A673 (cell line): ENCODE results near the gene DGKH. TPM values are rescaled to one million over a fixed set of nuclear protein-coding genes. Genes with fewer than 3 reads are reported as not detected.

ENCODE experiments used
- BruUV-seq: library from RNA; stranded (reverse); fragments of 400-500 nt; replicated peaks from 2 replicates; lab custom pipeline; 2021; lab: Mats Ljungman, UMichigan
- CTCF ChIA-PET: fragments of 300-600 bp; sonication (Branson Sonifier 250); formaldehyde crosslinking; loops from one replicate; lab custom pipeline; 2022; ENCODE audit warnings: antibody characterized with exemption; lab: Charles Lee
- POLR2A ChIA-PET: fragments of 300-600 bp; sonication (Branson Sonifier 250); formaldehyde crosslinking; loops from one replicate; lab custom pipeline; 2022; ENCODE audit warnings: antibody characterized with exemption; ENCODE audit not compliant: low non-redundant PET; lab: Charles Lee
- DNase-seq: peaks from one replicate; pipeline ENCODE4 v3.0.0-alpha.2; 2015; ENCODE audit warnings: low spot score
- H3K27ac ChIP-seq: fragments of 200-600 bp; sonication (generic); 2 replicates; pipeline ENCODE4 v1.5.1; 2016; ENCODE audit warnings: mixed run types, low read depth, mild to moderate bottlenecking, mixed read lengths, antibody characterized with exemption, low read length; ENCODE audit not compliant: poor library complexity, severe bottlenecking
- H3K27me3 ChIP-seq: fragments of 200-600 bp; sonication (generic); replicated peaks from 2 replicates; pipeline ENCODE4 v1.6.1; 2017; ENCODE audit warnings: mixed run types, low read depth, mild to moderate bottlenecking, mixed read lengths, antibody characterized with exemption, low read length; ENCODE audit not compliant: insufficient read depth, poor library complexity
- H3K36me3 ChIP-seq: fragments of 200-600 bp; sonication (generic); 2 replicates; pipeline ENCODE4 v1.6.1; 2016; ENCODE audit warnings: mixed run types, mild to moderate bottlenecking, mixed read lengths, antibody characterized with exemption, low read length; ENCODE audit not compliant: insufficient read depth, poor library complexity, severe bottlenecking
- H3K4me1 ChIP-seq: fragments of 200-600 bp; sonication (generic); 2 replicates; pipeline ENCODE4 v1.6.1; 2017; ENCODE audit warnings: mixed run types, mild to moderate bottlenecking, mixed read lengths, antibody characterized with exemption, low read length; ENCODE audit not compliant: insufficient read depth, poor library complexity, severe bottlenecking
- H3K4me3 ChIP-seq: fragments of 200-600 bp; sonication (generic); 2 replicates; pipeline ENCODE4 v1.5.1; 2016; ENCODE audit warnings: low read depth, mixed run types, mild to moderate bottlenecking, mixed read lengths, low read length; ENCODE audit not compliant: poor library complexity, severe bottlenecking
- H3K9me3 ChIP-seq: fragments of 200-600 bp; sonication (generic); 2 replicates; pipeline ENCODE4 v1.6.1; 2016; ENCODE audit warnings: mixed run types, low read depth, mild to moderate bottlenecking, mixed read lengths, antibody characterized with exemption, low read length; ENCODE audit not compliant: poor library complexity, severe bottlenecking
- CTCF ChIP-seq: fragments of 300-800, 200-600 bp; sonication (generic); conservative IDR thresholded peaks from 2 replicates; pipeline ENCODE4 v1.5.1; 2017; ENCODE audit warnings: low read depth, mild to moderate bottlenecking, antibody characterized with exemption, low read length, moderate library complexity, mixed read lengths
- EZH2 ChIP-seq: fragments of 200-600 bp; sonication (generic); IDR thresholded peaks from 2 replicates; pipeline ENCODE4 v1.6.1; 2017; ENCODE audit warnings: borderline replicate concordance, low read depth, mild to moderate bottlenecking, mixed read lengths, antibody characterized with exemption, low read length; ENCODE audit not compliant: poor library complexity, severe bottlenecking
- intact Hi-C: fragments of 100-400 bp; cut with micrococcal nuclease; formaldehyde crosslinking; loops from one replicate; pipeline ENCODE4 v1.10.0; 2022; ENCODE audit not compliant: unreplicated experiment
- total RNA-seq: library from RNA; stranded (reverse); gene quantifications from 2 replicates; pipeline ENCODE4 v1.2.3, GENCODE V29; 2021

The DGKH gene
- total RNA-seq, 1 experiment from 2014 or later, result 13.8 TPM

- Histone ChIP-seq H3K36me3 (no peaks in the 10 kb centered on the region), H3K4me3 (no peak overlapping the region), H3K4me1 (no peaks in the 10 kb centered on the region), H3K27me3 (no peaks in the 10 kb centered on the region), H3K27ac (no peak overlapping the region), H3K9me3 (no peaks in the 10 kb centered on the region)
- BruUV-seq, result no TSS peak
- ChIA-PET POLR2A (no interaction called here), CTCF (no interaction called here)
- DNase-seq, result no peak
- intact Hi-C loops, result no loop called here
- TF ChIP-seq CTCF (no peak), EZH2 (no peak)
Observed at GRCh38 chr13:42239161-42239560, 190.7 kb downstream of the DGKH start.

- no peaks in the 10 kb centered on the region for H3K36me3 ChIP-seq
- intact Hi-C loops, result no loop called here
- TF ChIP-seq CTCF (no peak), EZH2 (no peak)
- ChIA-PET POLR2A (no interaction called here), CTCF (no interaction called here)
- no peaks in the 10 kb centered on the region for H3K9me3 ChIP-seq
- no peaks in the 10 kb centered on the region for H3K4me1 ChIP-seq
- no peak overlapping the region for H3K27ac ChIP-seq
- H3K4me3 ChIP-seq, result no peak overlapping the region
- DNase-seq, result no peak
- no TSS peak for BruUV-seq
- H3K27me3 ChIP-seq, result no peaks in the 10 kb centered on the region
Observed at GRCh38 chr13:42239644-42240043, 191.2 kb downstream of the DGKH start.

GRCh38 chr13:42246541-42246940, 198.1 kb downstream of the DGKH start:
- no peak overlapping the region for H3K27ac ChIP-seq
- H3K36me3 ChIP-seq, result no peaks in the 10 kb centered on the region
- H3K4me1 ChIP-seq, result no peaks in the 10 kb centered on the region
- ChIA-PET POLR2A (no interaction called here), CTCF (no interaction called here)
- BruUV-seq, result no TSS peak
- no peaks in the 10 kb centered on the region for H3K27me3 ChIP-seq
- TF ChIP-seq CTCF (no peak), EZH2 (no peak)
- H3K9me3 ChIP-seq, result no peaks in the 10 kb centered on the region
- no peak for DNase-seq
- no peak overlapping the region for H3K4me3 ChIP-seq
- intact Hi-C loops, result no loop called here
